GM12873 (cell line): Measurements from ENCODE around the gene P2RX6.

Source experiments
- TF ChIP-seq, protein P1 (sequence below): IDR thresholded peaks from 2 replicates; pipeline ENCODE4 v1.5.1; 2012; ENCODE audit warnings: low read depth, mild to moderate bottlenecking, moderate library complexity, low read length, control low read depth; ENCODE audit not compliant: insufficient read depth; ENCODE audit errors: missing control alignments

The P2RX6 gene

DNA sequence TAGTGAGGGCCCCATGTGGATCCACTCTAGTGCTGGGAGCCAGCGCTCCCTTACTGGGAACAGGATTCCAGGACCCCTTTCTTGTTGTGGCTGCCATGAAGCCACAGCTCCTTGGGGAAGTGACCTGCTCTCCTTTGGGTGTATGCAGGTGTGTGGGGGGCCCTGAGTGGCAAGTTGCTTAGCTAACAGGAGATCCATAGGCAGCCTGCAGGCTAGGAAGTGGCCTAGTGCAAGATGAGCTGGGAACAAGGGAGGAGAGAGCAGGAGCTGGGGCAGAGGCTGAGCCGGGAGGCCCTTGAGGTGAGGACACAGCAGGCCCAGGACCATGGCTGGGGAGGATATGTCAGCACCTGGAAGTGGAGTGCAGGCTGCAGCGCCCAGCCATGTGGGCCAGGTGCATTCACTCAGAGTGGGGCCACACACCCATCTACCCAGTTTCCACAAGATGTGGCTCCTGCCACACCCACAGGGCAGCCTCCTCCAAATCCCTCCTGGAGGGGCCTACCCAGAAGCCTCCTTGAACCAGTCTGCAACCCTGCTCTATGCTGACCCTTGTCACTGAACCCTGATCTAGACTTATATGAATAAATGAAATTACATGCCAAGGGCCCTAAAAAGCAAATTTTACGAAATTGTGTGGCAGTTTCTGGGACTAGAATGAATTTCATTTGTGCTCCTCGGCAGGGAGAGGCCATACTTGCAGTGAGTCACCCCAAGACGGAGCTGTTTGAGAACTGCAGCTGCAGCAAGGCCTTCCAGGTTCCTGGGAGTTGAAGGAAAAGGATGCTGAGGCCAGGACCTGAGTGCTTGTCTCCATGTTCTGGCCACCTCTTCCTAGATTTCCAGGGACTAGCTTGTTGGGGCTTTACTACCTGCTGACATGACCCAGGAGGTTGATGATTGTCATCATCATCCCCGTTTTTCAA lies 16.3 kb upstream of the P2RX6 start:
- TF ChIP-seq, protein P1, sequence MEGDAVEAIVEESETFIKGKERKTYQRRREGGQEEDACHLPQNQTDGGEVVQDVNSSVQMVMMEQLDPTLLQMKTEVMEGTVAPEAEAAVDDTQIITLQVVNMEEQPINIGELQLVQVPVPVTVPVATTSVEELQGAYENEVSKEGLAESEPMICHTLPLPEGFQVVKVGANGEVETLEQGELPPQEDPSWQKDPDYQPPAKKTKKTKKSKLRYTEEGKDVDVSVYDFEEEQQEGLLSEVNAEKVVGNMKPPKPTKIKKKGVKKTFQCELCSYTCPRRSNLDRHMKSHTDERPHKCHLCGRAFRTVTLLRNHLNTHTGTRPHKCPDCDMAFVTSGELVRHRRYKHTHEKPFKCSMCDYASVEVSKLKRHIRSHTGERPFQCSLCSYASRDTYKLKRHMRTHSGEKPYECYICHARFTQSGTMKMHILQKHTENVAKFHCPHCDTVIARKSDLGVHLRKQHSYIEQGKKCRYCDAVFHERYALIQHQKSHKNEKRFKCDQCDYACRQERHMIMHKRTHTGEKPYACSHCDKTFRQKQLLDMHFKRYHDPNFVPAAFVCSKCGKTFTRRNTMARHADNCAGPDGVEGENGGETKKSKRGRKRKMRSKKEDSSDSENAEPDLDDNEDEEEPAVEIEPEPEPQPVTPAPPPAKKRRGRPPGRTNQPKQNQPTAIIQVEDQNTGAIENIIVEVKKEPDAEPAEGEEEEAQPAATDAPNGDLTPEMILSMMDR, result no peak

GRCh38 chr22:20999350-21000206 lies 15.4 kb upstream of the P2RX6 start:
- TF ChIP-seq, protein P1, result no peak

DNA sequence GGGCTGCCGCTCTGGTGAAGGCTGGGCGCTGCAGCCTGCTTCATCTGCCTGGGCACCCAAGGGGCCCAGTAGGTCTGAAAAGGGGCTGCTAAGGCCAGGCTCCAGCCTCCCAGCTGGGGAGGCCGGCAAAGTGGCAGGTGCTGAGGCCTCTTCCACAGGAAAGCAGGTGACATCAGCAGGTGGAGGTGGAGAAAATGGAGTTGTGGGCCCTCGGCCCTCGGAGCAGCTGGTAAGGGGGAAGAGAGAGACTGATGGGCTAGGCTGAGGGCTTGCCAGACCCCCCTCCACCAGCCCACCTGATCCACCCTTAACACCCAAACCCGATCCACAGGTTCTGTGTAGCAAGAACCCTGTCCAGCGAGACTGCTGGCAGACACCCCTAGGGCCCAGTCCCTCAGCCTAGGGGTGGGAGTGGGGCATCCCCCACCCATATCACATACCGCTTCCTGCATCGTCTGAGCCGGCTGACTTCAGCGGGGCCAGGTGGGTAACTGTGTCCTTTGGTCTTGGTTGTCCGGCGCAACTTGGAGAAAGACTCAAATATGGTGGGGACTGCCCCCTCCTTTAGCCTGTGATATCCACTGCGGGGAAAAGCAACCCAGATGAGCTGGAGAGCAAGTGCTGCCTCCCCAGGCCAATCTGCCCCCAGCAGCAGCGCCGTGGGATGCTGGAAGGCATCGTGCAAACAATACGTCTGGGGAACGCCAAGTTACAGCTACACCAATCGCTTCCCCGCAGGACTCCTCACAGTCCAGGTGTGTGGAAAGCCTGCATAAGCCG lies 14.6 kb upstream of the P2RX6 start:
- TF ChIP-seq, protein P1, result no peak

GRCh38 chr22:21000987-21001600 lies 13.9 kb upstream of the P2RX6 start:
- TF ChIP-seq, protein P1, result no peak

GRCh38 chr22:21001601-21002325 lies 13.2 kb upstream of the P2RX6 start, which contains the start of gene THAP7:
THAP7 (minus strand) TSS chr22:21002118; CDS start chr22:21001911, 207 bp downstream.
- TF ChIP-seq, protein P1, result no peak

GRCh38 chr22:21003782-21004181 lies 11.2 kb upstream of the P2RX6 start:
- TF ChIP-seq, protein P1, result no peak
